HG03108 (cell line): ENCODE measurements around the gene GTPBP3.
"Not testable (repeated sequence)": the region's sequence is repeated elsewhere in the genome, so short reads cannot be mapped to it uniquely, and the experiment has no call there.

Source experiments
- ATAC-seq: cut with Tn5 transposase; IDR thresholded peaks from one replicate; pipeline ENCODE4 v1.9.1; 2021; ENCODE audit warnings: moderate library complexity; ENCODE audit not compliant: unreplicated experiment

The GTPBP3 gene

GRCh38 chr19:17340871-17341357, 3.6 kb downstream of the GTPBP3 start:
- no peak for ATAC-seq

DNA sequence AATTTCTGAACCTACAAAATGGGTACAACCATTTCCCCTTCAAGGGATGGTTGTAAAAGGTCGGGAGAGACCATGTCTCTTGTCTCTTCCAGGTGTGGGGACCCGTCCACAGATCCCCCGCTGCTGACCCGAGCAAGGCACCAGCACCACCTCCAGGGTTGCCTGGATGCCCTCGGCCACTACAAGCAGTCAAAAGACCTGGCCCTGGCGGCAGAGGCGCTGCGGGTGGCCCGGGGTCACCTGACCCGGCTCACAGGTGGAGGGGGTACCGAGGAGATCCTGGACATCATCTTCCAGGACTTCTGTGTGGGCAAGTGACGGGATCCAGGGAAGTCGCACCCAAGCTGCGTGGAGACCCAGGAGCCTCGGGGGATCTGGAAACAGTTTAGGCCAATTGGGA, 4.0 kb downstream of the GTPBP3 start:
- no peak for ATAC-seq

DNA sequence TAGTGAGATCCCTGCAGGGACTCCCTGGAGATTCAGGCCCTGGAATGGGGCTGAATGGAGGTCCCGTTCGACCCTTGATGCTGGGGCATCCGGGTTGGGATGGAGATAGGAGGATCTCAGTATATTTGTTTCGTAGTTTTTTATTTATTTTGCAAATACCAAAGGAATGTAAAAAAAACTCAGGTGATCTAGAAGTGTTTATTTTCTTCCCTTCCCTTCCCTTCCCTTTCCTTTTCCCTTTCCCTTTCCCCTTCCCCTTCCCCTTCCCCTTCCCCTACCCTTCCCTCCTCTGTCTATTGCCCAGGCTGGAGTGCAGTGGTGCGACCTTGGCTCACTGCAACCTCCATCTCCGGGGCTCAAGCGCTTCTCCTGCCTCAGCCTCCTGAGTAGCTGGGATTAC, 4.5 kb downstream of the GTPBP3 start:
- ATAC-seq = no peak

- peak; percentile 59 for ATAC-seq
These were observed 8.8 kb downstream of the GTPBP3 start for GRCh38 chr19:17346109-17346671.

GRCh38 chr19:17347361-17347760, 10.0 kb downstream of the GTPBP3 start:
- no peak for ATAC-seq

GRCh38 chr19:17347877-17348276, 10.5 kb downstream of the GTPBP3 start:
- ATAC-seq = no peak

DNA sequence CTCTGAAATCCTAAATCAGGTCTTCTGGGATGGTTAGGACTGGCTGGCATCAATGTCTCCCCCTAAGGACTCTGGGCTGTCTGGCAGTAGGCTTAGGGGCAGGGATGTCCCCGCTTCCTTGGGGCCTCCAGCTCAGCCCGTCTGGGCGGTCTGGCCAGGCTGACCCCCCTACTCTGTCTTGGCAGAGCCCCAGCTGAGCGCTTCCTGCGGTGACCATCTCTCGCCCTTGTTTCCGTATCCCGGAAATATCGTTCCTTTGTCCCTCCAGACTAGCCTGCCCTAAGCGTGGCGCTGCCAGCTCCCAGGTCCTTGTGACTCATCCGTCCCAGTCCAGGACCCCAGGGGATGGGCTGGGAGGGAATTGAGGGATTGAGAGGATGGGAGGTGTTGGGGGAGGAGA, 11.3 kb downstream of the GTPBP3 start:
- ATAC-seq = no peak

DNA sequence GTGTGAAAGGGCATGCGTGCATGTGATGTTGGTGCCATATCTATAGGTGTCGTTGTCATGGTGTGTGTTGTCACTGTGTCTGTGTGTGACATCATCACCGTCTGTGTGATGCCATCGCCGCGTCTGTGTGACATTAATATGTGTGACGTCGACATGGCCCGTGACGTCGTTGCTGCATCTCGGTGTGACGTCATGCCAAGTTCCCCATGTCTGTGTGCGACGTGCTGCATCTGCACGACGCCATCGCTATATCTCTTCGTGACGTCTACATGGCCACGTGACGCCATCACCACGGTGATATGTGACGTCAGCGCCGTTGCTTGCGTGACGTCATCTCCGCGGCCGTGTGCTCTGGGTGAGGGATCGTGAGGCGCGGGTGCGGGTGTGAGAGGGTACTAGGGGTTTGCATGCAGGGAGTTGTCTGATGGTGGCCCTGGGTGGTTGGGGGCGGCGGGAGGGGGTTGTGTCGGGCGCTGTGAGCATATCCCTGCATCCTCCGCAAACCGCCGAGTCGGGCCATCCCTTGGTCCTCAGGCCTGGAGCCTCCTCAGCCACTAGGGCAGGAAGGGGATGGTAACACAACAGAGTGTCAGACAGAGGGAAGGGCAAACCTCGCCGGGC, 14.6 kb downstream of the GTPBP3 start:
- ATAC-seq = no peak

DNA sequence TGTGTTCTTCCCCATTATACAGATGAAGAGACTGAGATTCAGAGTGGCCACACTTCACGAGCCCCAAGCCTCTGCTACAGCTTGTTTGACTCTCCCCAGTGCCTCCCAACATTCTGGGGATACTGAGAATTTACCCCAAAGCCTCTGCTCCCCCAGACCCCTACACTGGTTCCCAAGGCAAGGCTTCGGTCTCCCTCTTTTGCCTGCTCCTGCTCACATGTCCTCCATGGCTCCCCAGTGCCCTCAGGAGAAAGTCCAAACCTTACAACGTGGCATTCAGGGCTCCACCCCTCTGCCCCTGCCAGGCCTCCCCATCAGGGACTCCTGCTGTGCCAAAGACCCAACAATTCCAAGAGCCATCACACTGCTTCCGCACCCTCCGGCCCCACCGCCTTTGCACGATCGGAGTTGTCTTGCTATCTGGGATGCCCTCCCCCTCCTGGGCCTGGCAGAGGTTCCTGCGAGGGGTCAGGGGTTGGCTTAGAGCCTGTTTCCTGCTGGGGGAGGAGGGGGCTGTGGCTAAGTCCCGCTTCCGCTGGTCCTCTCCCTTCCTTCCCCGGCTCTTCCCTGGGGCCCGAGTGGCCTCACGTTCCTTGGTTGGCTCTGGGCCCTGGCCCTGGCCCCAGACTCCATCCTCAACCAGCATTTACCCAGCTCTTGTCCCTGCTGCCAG, 15.4 kb downstream of the GTPBP3 start:
- no peak for ATAC-seq

DNA sequence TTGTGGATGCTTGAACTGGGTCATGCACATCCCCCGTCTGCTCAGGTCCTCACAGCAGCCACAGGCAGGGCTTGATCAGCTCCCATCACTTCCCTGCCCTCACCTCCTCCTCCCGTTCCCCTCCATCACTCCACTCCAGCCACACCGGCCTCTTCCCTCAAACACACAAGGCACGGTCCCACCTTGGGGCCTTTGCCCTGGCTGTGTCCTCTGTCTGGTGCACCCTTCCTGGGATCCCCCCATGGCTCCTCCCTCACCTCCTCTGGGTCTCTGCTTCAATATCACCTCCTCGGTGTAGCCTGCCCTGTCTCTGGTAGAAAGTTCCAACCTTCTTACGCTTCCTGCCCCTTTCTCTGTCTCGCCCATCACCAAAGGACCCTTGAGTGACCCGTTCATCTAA, 16.0 kb downstream of the GTPBP3 start:
- ATAC-seq = no peak

DNA sequence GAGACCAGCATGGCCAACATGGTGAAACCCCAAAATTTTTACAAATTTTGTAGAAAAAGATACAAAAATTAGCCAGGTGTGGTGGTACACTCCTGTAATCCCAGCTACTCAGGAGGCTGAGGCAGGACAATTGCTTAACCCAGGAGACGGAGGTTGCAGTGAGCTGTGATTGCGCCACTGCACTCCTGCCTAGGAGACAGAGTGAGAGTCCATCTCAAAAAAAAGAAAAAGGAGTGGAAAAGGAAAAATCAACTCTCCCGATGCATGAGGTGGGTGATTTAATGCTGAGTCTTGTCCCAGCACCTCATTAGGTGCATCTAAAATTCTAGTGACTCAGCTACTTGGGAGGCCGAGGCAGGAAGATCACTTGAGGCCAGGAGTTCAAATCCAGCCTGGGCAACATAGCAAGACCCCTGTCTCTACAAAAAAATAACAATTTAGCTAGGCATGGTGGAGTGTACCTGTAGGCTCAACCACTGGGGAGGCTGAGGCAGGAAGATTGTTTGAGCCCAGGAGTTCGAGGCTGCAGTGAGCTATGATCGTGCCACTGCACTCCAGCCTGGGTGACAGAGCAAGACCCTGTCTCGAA, 19.8 kb downstream of the GTPBP3 start:
- no peak for ATAC-seq

GRCh38 chr19:17357724-17358123, 20.4 kb downstream of the GTPBP3 start:
- ATAC-seq = no peak

- no peak for ATAC-seq
These were observed 21.0 kb downstream of the GTPBP3 start for GRCh38 chr19:17358395-17358794.

GRCh38 chr19:17359905-17360800, 22.8 kb downstream of the GTPBP3 start:
- no peak for ATAC-seq

DNA sequence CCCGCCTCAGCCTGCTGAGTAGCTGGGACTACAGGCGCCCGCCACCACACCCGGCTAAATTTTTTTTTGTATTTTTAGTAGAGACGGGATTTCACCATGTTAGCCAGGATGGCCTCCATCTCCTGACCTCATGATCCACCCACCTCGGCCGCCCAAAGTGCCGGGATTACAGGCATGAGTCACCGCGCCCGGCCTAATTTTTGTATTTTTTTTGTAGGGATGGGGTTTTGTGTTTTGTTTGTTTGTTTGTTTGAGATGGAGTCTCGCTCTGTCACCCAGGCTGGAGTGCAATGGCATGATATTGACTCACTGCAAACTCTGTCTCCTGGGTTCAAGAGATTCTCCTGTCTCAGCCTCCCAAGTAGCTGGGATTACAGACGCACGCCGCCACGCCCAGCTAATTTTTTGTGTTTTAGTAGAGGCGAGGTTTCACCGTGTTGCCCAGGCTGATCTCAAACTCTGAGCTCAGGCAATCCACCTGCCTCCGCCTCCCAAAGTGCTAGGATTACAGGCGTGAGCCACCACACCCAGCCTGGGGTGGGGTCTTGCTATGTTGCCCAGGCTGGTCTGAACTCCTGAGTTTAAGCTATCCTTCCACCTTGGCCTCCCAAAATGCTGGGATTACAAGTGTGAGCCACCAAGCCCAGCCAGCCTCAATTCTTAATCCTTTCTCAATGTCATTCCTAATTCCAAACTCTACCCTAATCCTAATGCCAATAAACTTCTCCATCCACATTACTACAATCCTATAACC, 26.7 kb downstream of the GTPBP3 start:
- ATAC-seq = not testable (repeated sequence)

- ATAC-seq = no peak
These were observed 28.0 kb downstream of the GTPBP3 start for GRCh38 chr19:17365361-17365760.

DNA sequence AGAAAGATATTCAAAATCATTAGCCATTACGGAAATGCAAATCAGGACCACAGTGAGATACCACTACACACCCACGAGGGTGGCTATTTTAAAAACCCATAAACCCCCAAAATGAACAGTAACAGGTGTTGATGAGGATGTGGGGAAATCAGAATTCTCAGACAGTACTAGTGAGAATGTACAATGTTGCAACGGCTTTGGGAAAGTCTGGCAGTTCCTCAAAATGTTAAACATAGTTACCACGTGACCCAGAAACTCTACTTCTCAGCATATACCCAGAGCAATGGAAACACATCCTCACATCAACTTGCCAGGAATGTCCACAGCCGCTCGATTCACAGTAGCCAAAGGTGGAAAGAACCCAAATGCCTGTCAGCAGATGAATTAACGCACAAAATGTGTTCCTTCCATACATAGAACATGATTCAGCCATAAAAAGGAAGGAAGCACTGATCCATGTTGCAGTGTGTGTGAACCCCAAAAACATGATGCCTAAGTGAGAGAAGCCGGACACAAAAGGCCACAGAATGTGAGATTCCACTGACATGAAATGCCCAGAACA, 32.8 kb downstream of the GTPBP3 start:
- ATAC-seq = peak; percentile 85

- no peak for ATAC-seq
These were observed 39.7 kb downstream of the GTPBP3 start, which contains the start of gene PLVAP for GRCh38 chr19:17376935-17377600. Gene PLVAP, minus strand, starts transcription at chr19:17377342. Its CDS starts 54 bp downstream, at chr19:17377288.

- ATAC-seq = no peak
These were observed 40.9 kb downstream of the GTPBP3 start for GRCh38 chr19:17378271-17378670.
